NCI-H1436 (cell line): ENCODE measurements around the gene FRMD5.

Experiments used
- DNase-seq: peaks from one replicate; lab custom pipeline; 2025; lab: John Stamatoyannopoulos, UW

Gene FRMD5

DNA sequence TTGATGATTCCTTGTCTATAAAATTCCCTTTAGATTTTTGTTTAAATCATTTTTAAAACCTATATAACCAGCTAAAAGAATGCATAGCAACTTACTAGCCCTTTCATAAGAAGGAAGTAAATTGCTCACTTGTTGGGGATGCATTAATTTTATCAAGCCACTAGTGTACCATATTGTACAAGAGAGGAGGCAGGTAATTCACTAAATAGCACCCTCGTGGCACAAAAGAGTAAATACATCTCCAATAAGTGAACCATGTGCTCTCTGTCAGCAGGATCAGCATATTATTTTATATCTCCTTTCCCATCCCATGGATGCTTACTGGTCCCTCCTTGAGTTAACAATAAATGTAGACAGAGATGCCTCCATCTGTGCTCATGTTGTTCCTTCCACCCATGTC is 34.3 kb downstream of the FRMD5 start:
- DNase-seq: no peak

DNA sequence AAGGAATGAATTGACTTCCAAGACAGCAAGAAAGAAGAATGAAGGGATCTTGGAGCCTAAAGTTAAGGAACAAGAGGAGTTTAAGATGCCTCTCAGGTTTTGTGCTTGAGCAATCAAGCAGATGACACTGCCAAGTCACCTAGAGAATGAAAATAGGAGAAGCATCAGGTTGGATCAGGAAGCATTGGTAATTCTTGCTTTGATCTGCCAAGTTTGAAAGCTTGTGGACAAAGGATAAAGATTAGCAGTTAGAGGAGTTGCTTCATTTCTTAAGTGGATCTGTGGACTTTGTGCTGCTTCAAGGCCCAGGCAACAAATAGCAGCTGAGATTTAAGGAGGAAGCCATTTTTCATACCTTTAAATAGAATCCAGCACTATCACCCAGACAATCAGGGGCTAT is 35.6 kb downstream of the FRMD5 start:
- no peak for DNase-seq

- DNase-seq: no peak
Observed at GRCh38 chr15:44158111-44158510, 37.0 kb downstream of the FRMD5 start.

DNA sequence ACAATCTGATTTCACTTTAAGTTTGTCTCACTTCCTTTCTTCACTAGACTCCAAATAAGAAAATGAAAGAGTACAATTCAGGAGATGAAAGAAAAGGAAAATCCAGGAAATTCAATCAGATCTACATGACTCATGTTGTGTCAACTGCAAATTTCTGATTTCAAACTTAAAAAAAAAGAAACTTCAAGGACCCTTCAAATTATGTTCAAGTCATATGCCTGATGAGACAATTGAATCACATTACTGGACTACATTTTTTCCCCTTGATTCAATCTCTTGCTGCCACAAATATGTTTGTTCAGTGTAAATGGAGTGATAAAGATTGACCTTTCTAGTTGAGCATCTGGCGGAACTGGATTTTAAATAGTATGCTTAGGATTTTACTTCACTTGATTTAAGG is 37.4 kb downstream of the FRMD5 start:
- no peak for DNase-seq

- DNase-seq: no peak
Observed at GRCh38 chr15:44153352-44153751, 41.7 kb downstream of the FRMD5 start.

- DNase-seq: no peak
Observed at GRCh38 chr15:44149224-44149623, 45.8 kb downstream of the FRMD5 start.

GRCh38 chr15:44148580-44148979 is 46.5 kb downstream of the FRMD5 start:
- no peak for DNase-seq

- DNase-seq: no peak
Observed at GRCh38 chr15:44147636-44148035, 47.4 kb downstream of the FRMD5 start.

- no peak for DNase-seq
Observed at GRCh38 chr15:44145495-44145894, 49.6 kb downstream of the FRMD5 start.

- DNase-seq: no peak
Observed at GRCh38 chr15:44144992-44145391, 50.1 kb downstream of the FRMD5 start.

DNA sequence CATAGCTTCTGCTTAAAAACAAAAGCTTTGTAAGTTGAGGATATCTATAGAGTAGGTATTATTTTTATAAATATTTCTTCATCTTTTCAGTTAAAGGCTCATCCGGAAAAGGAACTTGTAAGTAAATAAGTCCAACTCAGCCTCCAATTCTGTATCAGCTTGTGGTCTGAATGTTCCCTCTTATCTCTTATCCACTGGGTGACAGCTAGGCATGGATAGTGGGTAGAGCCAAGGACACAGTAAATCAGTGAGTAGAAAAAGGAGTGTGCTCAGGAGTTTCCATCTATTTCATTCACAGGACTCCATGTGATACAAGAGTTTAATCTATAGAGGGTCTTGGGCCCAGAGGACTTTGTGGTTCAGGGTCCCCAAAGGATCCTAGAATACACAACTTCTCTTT is 50.9 kb downstream of the FRMD5 start:
- no peak for DNase-seq

- DNase-seq: no peak
Observed at GRCh38 chr15:44137750-44138149, 57.3 kb downstream of the FRMD5 start.

- no peak for DNase-seq
Observed at GRCh38 chr15:44136991-44137477, 58.0 kb downstream of the FRMD5 start.

DNA sequence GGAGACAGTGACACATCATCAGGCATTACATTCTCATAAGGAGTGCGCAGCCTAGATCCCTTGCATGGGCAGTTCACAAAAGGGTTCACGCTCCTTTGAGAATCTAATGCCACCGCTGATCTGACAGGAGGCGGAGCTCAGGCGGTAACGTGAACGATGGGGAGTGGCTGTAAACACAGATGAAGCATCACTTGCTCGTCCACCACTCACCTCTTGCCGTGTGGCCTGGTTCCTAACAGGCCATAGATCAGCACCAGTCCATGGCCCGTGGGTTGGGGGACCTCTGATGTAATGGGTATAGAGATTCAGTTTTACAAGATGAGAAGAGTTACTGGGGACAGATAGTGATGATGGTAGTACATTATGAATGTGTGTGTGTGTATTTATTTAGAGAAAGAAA is 63.0 kb downstream of the FRMD5 start:
- no peak for DNase-seq

DNA sequence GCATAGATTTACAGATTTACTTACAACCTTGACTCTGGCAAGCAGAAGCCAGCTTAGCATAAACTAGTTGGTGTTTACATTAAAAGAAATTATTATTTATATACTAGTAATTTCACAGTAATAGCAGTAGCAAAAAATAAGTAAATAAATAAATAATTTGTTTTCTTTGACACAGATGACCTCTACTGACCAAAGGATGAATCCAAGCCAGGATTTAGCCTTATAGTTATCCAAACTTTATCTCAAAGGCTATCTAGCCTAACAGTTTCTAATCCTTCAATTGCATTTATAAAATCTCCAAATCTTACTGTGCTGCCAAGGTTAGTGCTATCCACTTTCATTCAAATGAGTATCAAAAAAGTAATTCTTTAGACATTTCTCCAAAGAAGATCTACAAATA is 64.3 kb downstream of the FRMD5 start:
- DNase-seq: no peak

- no peak for DNase-seq
Observed at GRCh38 chr15:44129911-44130310, 65.2 kb downstream of the FRMD5 start.

- no peak for DNase-seq
Observed at GRCh38 chr15:44128443-44128842, 66.6 kb downstream of the FRMD5 start.

GRCh38 chr15:44125879-44126278 is 69.2 kb downstream of the FRMD5 start:
- no peak for DNase-seq

DNA sequence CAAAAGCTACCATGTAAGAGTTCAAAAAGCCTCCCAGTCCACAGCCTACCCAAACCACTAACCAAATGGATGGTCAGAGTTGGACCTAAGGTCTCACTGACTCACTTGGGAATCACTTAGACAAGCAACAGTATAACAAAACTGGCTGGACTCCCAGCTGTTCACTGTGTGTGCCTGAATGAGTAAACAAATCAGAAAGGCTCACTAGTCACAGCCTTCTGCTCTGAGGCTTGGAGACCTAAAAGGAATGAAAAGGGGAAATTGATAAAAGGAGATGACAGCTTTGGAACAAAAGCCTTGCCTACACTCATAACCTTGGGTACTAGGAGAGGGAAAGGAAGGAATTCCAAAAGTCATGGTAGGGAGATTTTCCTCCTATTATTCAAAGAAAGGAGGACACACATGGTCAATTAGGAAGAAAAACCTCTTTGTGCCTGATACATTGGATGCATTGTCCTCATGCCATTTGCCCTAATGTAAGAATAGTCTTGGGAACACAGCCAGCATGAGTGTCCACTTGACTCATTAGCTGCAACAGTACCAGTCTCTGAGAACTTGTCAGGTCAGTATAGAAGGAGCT is 92.3 kb downstream of the FRMD5 start:
- DNase-seq: no peak

DNA sequence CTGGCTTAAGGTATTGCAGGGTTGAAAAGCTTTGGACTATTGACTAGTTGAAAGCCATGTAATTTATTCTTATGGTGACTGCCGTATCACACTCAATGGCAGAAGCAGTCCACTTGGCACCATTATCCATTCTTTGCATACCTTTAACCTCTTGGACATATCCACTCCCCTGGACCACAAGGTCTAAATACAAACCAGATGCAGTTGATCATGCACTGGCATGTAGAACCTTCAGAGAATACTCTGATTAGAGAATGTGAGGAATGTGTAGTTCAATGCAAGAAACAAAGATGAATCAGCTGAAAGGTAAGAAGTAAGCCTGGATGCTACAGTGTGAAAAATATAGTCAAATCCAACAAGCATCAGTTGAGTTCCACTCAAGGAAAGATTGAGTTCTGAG is 93.1 kb downstream of the FRMD5 start:
- no peak for DNase-seq

- no peak for DNase-seq
Observed at GRCh38 chr15:44101286-44101685, 93.8 kb downstream of the FRMD5 start.

- no peak for DNase-seq
Observed at GRCh38 chr15:44099671-44100070, 95.4 kb downstream of the FRMD5 start.

DNA sequence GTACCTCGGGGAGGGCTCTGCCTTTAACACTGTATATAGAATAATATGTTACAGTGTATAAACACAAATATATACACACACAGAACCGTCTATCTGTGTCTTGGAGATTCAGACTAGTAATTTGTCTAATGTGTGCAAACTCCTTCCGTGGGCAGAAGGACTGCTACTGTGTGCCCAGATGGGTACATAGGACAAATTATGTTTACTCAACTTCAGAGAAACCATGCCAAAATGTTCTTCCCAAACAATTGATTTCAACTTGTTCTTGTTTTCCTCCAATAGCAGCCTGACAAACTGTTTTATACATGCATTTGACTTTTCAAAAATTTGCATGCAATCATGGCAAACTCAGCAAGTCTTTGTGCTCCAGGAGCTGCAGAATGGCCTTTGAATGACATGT is 97.5 kb downstream of the FRMD5 start:
- no peak for DNase-seq

GRCh38 chr15:44096596-44096995 is 98.5 kb downstream of the FRMD5 start:
- DNase-seq: no peak

- no peak for DNase-seq
Observed at GRCh38 chr15:44094781-44095180, 100.3 kb downstream of the FRMD5 start.
